Measurements from ENCODE around the gene GPR176. TPM values are rescaled to one million over a fixed set of nuclear protein-coding genes. Genes with fewer than 3 reads are reported as not detected.

The GPR176 gene
- total RNA-seq, 1 donor from 2014 or later = 3.8 TPM

DNA sequence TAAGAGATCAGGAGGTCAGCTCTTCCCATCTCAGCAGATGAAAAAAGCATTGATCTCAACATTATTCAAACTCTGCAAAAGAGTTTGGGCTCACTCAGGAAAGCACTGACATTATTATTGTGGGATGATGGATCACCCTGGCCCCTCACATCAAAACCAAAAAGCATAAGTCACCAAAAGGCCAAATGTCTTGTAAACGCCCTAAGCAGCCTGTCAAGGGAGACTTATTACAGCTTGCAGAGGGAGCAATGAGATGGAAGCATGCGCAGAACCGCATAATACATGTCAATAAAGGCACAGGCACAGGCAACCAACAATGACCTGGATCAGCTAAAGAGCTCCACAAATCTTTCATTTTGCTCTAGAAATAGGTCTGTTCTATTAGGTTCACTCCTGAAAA, 142.0 kb downstream of the GPR176 start:
- TF ChIP-seq, protein P1, sequence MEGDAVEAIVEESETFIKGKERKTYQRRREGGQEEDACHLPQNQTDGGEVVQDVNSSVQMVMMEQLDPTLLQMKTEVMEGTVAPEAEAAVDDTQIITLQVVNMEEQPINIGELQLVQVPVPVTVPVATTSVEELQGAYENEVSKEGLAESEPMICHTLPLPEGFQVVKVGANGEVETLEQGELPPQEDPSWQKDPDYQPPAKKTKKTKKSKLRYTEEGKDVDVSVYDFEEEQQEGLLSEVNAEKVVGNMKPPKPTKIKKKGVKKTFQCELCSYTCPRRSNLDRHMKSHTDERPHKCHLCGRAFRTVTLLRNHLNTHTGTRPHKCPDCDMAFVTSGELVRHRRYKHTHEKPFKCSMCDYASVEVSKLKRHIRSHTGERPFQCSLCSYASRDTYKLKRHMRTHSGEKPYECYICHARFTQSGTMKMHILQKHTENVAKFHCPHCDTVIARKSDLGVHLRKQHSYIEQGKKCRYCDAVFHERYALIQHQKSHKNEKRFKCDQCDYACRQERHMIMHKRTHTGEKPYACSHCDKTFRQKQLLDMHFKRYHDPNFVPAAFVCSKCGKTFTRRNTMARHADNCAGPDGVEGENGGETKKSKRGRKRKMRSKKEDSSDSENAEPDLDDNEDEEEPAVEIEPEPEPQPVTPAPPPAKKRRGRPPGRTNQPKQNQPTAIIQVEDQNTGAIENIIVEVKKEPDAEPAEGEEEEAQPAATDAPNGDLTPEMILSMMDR (IDR thresholded peaks at IDR 0.05; ENCODE audit: unreplicated experiment) = no peak
- no peak for DNase-seq (ENCODE audit: low spot score in 2 of 2, unreplicated experiment in 2 of 2)
- no peaks in the 10 kb centered on the region for H3K27me3 Mint-ChIP-seq (ENCODE audit: low read depth)
- no peak overlapping the region for H3K27ac Mint-ChIP-seq
- no peak overlapping the region for H3K4me3 Mint-ChIP-seq
- H3K36me3 Mint-ChIP-seq = no peaks in the 10 kb centered on the region
- peaks cover 15% of the 10 kb centered on the region for H3K4me1 Mint-ChIP-seq
- H3K9me3 Mint-ChIP-seq = peaks cover 10% of the 10 kb centered on the region

DNA sequence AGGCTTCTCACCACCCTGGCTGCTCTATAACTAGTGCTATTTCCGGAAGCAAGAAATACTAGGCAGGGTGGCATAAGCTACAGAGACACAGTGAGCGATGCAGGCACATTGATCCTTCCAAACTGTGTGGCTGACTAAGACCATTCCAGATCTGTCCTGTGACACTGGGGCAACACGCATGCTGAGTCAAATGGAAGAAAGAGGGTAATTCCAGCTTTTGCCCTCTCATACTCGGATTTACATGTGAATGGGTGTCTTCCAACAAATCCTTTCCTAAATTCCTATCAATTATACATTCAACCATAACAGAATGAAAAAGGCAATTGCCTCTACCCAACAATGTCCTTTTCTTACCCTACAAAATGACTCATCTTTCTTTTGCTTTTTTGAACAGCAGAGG, 142.6 kb downstream of the GPR176 start:
- H3K4me1 Mint-ChIP-seq = peaks cover 15% of the 10 kb centered on the region
- H3K27me3 Mint-ChIP-seq (ENCODE audit: low read depth) = no peaks in the 10 kb centered on the region
- DNase-seq (ENCODE audit: low spot score in 2 of 2, unreplicated experiment in 2 of 2) = no peak
- H3K36me3 Mint-ChIP-seq = no peaks in the 10 kb centered on the region
- peaks cover 10% of the 10 kb centered on the region for H3K9me3 Mint-ChIP-seq
- no peak overlapping the region for H3K27ac Mint-ChIP-seq
- H3K4me3 Mint-ChIP-seq = no peak overlapping the region
- TF ChIP-seq, protein P1 (IDR thresholded peaks at IDR 0.05; ENCODE audit: unreplicated experiment) = no peak

DNA sequence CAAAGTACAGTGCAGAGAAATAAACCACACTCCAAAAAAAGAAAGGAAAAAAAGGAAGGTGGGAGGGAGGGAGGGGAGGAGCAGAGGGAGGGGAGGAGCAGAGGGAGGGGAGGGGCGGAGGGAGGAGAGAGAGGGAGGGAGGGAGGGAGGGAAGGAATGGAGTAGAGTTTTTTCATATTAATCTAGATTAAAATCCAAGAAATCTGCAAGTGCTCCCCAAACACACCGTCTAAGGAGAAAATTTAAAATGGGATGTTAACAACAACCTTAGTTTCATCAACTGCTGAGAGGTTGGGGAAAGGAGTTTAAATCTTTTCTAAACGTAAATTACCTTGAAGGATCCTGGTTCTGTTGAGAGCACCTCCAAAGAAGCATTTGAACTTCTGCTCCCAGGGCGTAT, 144.0 kb downstream of the GPR176 start:
- no peak for DNase-seq (ENCODE audit: low spot score in 2 of 2, unreplicated experiment in 2 of 2)
- H3K4me1 Mint-ChIP-seq = peaks cover 25% of the 10 kb centered on the region
- H3K4me3 Mint-ChIP-seq = no peak overlapping the region
- no peaks in the 10 kb centered on the region for H3K27me3 Mint-ChIP-seq (ENCODE audit: low read depth)
- no peak overlapping the region for H3K27ac Mint-ChIP-seq
- TF ChIP-seq, protein P1 (IDR thresholded peaks at IDR 0.05; ENCODE audit: unreplicated experiment) = no peak
- H3K9me3 Mint-ChIP-seq = peaks cover 3% of the 10 kb centered on the region
- H3K36me3 Mint-ChIP-seq = no peaks in the 10 kb centered on the region

DNA sequence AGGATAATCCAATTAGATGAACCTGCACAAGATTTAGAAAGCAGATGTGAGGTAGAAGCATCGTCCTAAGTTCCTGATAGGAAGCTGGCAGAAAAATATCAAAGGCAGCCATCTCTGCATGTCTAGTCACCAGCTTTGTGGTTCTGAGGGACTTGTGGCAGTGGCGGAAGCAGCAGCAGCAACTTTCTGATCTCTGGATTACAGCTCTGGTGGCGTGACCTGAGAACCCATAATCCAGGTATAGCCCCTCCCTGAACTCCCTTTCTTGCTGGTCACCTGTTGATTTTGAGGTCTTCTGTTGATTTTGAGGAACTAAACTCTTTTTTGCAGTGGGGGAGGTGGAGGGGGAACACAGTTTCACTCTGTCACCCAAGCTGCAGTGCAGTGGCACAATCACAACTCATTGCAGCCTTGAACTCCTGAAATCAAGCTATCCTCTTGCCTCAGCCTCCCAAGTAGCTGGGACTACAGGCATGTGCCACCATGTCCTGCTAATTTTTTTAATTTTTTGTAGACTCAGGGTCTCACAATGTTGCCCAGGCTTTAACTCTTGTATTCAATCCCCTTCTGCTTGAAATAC, 145.3 kb downstream of the GPR176 start:
- no peak overlapping the region for H3K27ac Mint-ChIP-seq
- no peaks in the 10 kb centered on the region for H3K9me3 Mint-ChIP-seq
- peaks cover 26% of the 10 kb centered on the region for H3K4me1 Mint-ChIP-seq
- no peak overlapping the region for H3K4me3 Mint-ChIP-seq
- no peaks in the 10 kb centered on the region for H3K27me3 Mint-ChIP-seq (ENCODE audit: low read depth)
- DNase-seq (ENCODE audit: low spot score in 2 of 2, unreplicated experiment in 2 of 2) = no peak
- H3K36me3 Mint-ChIP-seq = no peaks in the 10 kb centered on the region
- TF ChIP-seq, protein P1 (IDR thresholded peaks at IDR 0.05; ENCODE audit: unreplicated experiment) = no peak

DNA sequence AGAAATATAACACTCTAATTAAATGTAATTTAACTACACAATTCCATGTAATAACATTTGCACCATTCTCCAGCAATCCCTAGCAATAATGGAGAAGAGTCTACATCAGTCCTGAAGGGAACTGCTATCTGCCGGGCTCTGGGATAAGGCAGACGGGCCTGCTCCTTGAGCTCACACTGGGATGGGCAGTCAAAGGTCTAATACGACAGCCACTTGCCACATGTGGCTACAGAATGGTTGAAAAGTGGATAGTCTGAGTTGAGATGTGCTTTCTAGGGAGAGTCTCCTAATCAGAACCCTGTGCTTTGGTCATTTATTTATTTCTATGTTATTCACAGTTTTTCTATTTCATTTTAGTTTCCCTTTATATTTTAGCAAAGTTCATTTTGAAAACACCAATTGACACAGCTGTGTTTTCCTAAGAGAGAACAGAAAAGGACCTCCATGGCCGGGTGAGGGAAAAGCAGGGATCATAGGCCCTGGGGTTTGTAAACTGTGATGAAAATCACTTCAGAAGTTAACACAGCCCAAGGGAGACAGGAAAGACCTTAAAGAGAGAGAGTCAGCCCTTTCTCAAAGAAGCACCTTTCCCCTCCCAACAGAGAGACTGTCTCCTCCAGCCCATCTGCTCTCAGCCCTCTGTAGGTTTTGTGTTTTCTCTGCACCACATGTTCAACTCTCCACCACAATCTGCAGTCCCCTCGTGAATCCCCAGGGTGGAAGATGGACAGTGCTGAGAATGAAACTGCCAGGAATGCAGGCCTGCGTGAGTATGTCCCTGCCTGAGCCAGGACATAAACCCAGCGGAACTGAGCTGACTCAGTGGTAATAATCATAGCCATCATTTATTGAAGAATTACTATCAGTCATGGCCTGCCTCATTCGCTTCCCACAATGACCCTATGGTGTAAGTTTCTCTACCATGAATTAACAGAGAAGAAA, 149.0 kb downstream of the GPR176 start:
- Mint-ChIP-seq H3K9me3 (peaks cover 7% of the 10 kb centered on the region), H3K27ac (peak overlapping the region; percentile 61)
- no peak for DNase-seq (ENCODE audit: low spot score in 2 of 2, unreplicated experiment in 2 of 2)

More for the DNA sequence above, 149.0 kb downstream of the GPR176 start:
- Mint-ChIP-seq H3K36me3 (peaks cover 3% of the 10 kb centered on the region), H3K4me3 (no peak overlapping the region), H3K27me3 (ENCODE audit: low read depth) (no peaks in the 10 kb centered on the region), H3K4me1 (peaks cover 11% of the 10 kb centered on the region)
- TF ChIP-seq, protein P1 (IDR thresholded peaks at IDR 0.05; ENCODE audit: unreplicated experiment) = no peak

Data from mesothelial cell of epicardium (in vitro differentiated cells).